ENCODE measurements around the gene XYLT1.

XYLT1 gene

GRCh38 chr16:17433577-17434451 lies 36.9 kb downstream of the XYLT1 start:
- TF ChIP-seq CTCF (IDR thresholded peaks at IDR 0.05; ENCODE audit: insufficient read depth, low read depth, low read length, missing control alignments) = no peak
- no peak overlapping the region for H3K4me3 ChIP-seq (ENCODE audit: low read length)
- no peak for DNase-seq (ENCODE audit: low read depth)

GRCh38 chr16:17432901-17433576 lies 37.7 kb downstream of the XYLT1 start:
- H3K4me3 ChIP-seq (ENCODE audit: low read length) = no peak overlapping the region
- no peak for DNase-seq (ENCODE audit: low read depth)
- no peak for TF ChIP-seq CTCF (IDR thresholded peaks at IDR 0.05; ENCODE audit: insufficient read depth, low read depth, low read length, missing control alignments)

- no peak for TF ChIP-seq CTCF (IDR thresholded peaks at IDR 0.05; ENCODE audit: insufficient read depth, low read depth, low read length, missing control alignments)
- no peak overlapping the region for H3K4me3 ChIP-seq (ENCODE audit: low read length)
- DNase-seq (ENCODE audit: low read depth) = no peak
These were observed 38.7 kb downstream of the XYLT1 start for GRCh38 chr16:17431968-17432625.

GRCh38 chr16:17431012-17431411 lies 39.7 kb downstream of the XYLT1 start:
- no peak for TF ChIP-seq CTCF (IDR thresholded peaks at IDR 0.05; ENCODE audit: insufficient read depth, low read depth, low read length, missing control alignments)
- no peak for DNase-seq (ENCODE audit: low read depth)
- H3K4me3 ChIP-seq (ENCODE audit: low read length) = no peak overlapping the region

- DNase-seq (ENCODE audit: low read depth) = no peak
- H3K4me3 ChIP-seq (ENCODE audit: low read length) = no peak overlapping the region
- no peak for TF ChIP-seq CTCF (IDR thresholded peaks at IDR 0.05; ENCODE audit: insufficient read depth, low read depth, low read length, missing control alignments)
These were observed 44.3 kb downstream of the XYLT1 start for GRCh38 chr16:17426451-17426850.

- no peak for DNase-seq (ENCODE audit: low read depth)
- H3K4me3 ChIP-seq (ENCODE audit: low read length) = no peak overlapping the region
- no peak for TF ChIP-seq CTCF (IDR thresholded peaks at IDR 0.05; ENCODE audit: insufficient read depth, low read depth, low read length, missing control alignments)
These were observed 46.0 kb downstream of the XYLT1 start for GRCh38 chr16:17424771-17425170.
